K562 (cell line): ENCODE data around the gene KCTD21. TPM values are rescaled to one million over a fixed set of nuclear protein-coding genes. Genes with fewer than 3 reads are reported as not detected.
"Not testable (repeated sequence)": the region's sequence is repeated elsewhere in the genome, so short reads cannot be mapped to it uniquely, and the experiment has no call there.

Experiments
- ATAC-seq: fragments of 200-7000 bp; cut with Tn5 transposase; 3 replicates; pipeline ENCODE4 v1.9.1; 2020; ENCODE audit warnings: moderate library complexity
- BruUV-seq: library from RNA; stranded (reverse); fragments of 400-500 nt; replicated peaks from 2 replicates; lab custom pipeline; 2021; lab: Mats Ljungman, UMichigan
- CTCF ChIA-PET: fragments of 300-600 bp; formaldehyde crosslinking; extraction: SDS; loops from one replicate; lab custom pipeline; 2021; ENCODE audit warnings: low intra/inter-chr PET ratio; lab: Yijun Ruan, JAX
- POLR2A ChIA-PET: fragments of 300-600, 350-650 bp; sonication (Branson Sonifier 250); formaldehyde crosslinking; extraction: SDS; loops from one replicate; lab custom pipeline; 2021; ENCODE audit warnings: antibody characterized with exemption, inconsistent platforms; lab: Yijun Ruan, JAX
- DNase-seq, 4 experiments: peaks; one replicate each; pipeline versions ENCODE4 v3.0.0 to v3.0.0-alpha.2; 2011 to 2018; ENCODE audit warnings: low spot score in 3 of 4, mixed read lengths in 3 of 4; ENCODE audit errors: extremely low read depth in 1 of 4
- FAIRE-seq: peaks from 2 replicates; lab custom pipeline; 2011; peaks lifted over from hg19 to GRCh38; lab: Jason Lieb, UNC
- H2AFZ ChIP-seq: 2 replicates; pipeline ENCODE4 v1.6.0; 2011; ENCODE audit warnings: low read depth, low read length, control low read depth, inconsistent platforms
- H3K27ac ChIP-seq: fragments of 200-600 bp; 3 replicates; pipeline ENCODE4 v1.8.0; 2011; ENCODE audit warnings: low read depth, mild to moderate bottlenecking, control low read depth, inconsistent platforms, low read length, moderate library complexity, mixed read lengths; ENCODE audit errors: extremely low read depth
- H3K27me3 ChIP-seq, 2 experiments: fragments of 300-600 bp in 1 of 2; 2 replicates in 1 of 2; 3 replicates in 1 of 2; pipeline versions ENCODE4 v1.6.0 to v1.8.0; 2011; ENCODE audit warnings: inconsistent platforms in 2 of 2, low read length in 2 of 2, mild to moderate bottlenecking in 1 of 2, mixed read lengths in 1 of 2, moderate library complexity in 1 of 2; ENCODE audit not compliant: control insufficient read depth in 2 of 2, insufficient read depth in 2 of 2
- H3K36me3 ChIP-seq: fragments of 300-600 bp; 3 replicates; pipeline ENCODE4 v1.8.0; 2011; ENCODE audit warnings: mild to moderate bottlenecking, low read length, inconsistent platforms; ENCODE audit not compliant: control insufficient read depth, insufficient read depth
- H3K4me1 ChIP-seq, 2 experiments: fragments of 200-600 bp in 1 of 2; replicated peaks in 1 of 2; 2 replicates in 1 of 2; 3 replicates in 1 of 2; pipeline versions ENCODE4 v1.5.1 to v1.8.0; 2011; ENCODE audit warnings: inconsistent platforms in 2 of 2, low read length in 2 of 2, mild to moderate bottlenecking in 1 of 2, mixed read lengths in 1 of 2, moderate library complexity in 1 of 2; ENCODE audit not compliant: control insufficient read depth in 2 of 2, insufficient read depth in 2 of 2
- H3K4me2 ChIP-seq: 2 replicates; pipeline ENCODE4 v1.6.1; 2011; ENCODE audit warnings: low read length, control low read depth, inconsistent platforms, mixed read lengths; ENCODE audit not compliant: insufficient read depth
- H3K4me3 ChIP-seq: fragments of 200-600 bp; sonication (generic), shearing (Covaris generic); 2 replicates; pipeline ENCODE4 v1.5.1; 2016; ENCODE audit warnings: control low read depth, inconsistent platforms
- H3K79me2 ChIP-seq: fragments of 200-600 bp; 3 replicates; pipeline ENCODE4 v1.8.0; 2011; ENCODE audit warnings: low read length, inconsistent platforms; ENCODE audit not compliant: control insufficient read depth, insufficient read depth
- H3K9ac ChIP-seq, 2 experiments: 2 replicates each; pipeline versions ENCODE4 v1.6.0 to v1.6.1; 2011; ENCODE audit warnings: low read depth in 2 of 2, low read length in 2 of 2, control low read depth in 1 of 2, inconsistent platforms in 1 of 2, mild to moderate bottlenecking in 1 of 2, mixed read lengths in 1 of 2; ENCODE audit not compliant: insufficient read depth in 1 of 2
- H3K9me1 ChIP-seq: one replicate; pipeline ENCODE4 v1.6.0; 2011; ENCODE audit warnings: inconsistent platforms, mild to moderate bottlenecking, low read length, moderate library complexity; ENCODE audit not compliant: control insufficient read depth, insufficient read depth
- H3K9me3 ChIP-seq: replicated peaks from 2 replicates; pipeline ENCODE4 v1.5.1; 2011; ENCODE audit warnings: low read depth, low read length, inconsistent platforms; ENCODE audit not compliant: control insufficient read depth, insufficient read depth
- H4K20me1 ChIP-seq: replicated peaks from 2 replicates; pipeline ENCODE4 v1.6.1; 2011; ENCODE audit warnings: low read length, inconsistent platforms, mixed read lengths; ENCODE audit not compliant: control insufficient read depth, insufficient read depth
- WGBS: fragments of 100-300 bp; shearing (Covaris generic); methylation state at CpG from one replicate; pipeline ENCODE4 v1.1.6; 2016; ENCODE audit warnings: low coverage, mixed read lengths; ENCODE audit not compliant: insufficient coverage; ENCODE audit errors: missing lambda C conversion rate; 5-methylcytosine and 5-hydroxymethylcytosine counted together
- in situ Hi-C: fragments of 300-500 bp; cut with MboI; formaldehyde crosslinking; loops from 4 replicates; pipeline ENCODE4 v1.15.0; 2018; ENCODE audit warnings: inconsistent platforms, mixed read lengths
- intact Hi-C: fragments of 100-400 bp; cut with micrococcal nuclease; formaldehyde crosslinking; loops from 2 replicates; pipeline ENCODE4 v1.14.2; 2022
- polyA plus RNA-seq, 8 experiments: library from polyadenylated mRNA; depleted of rRNA in 4 of 8; stranded (reverse) in 5 of 8; unstranded in 3 of 8; fragments of >200 nt; fragmentation: Nextera tagmentation in 2 of 8; fragmentation: Illumina TruSeq in 1 of 8; extraction: Ambion mirVana in 2 of 8; extraction: Trizol in 1 of 8; gene quantifications; 2 replicates each; pipeline versions ENCODE4 v1.2.1 to v1.2.3, GENCODE V29; 2011 to 2014; ENCODE audit warnings: inconsistent platforms in 1 of 8, missing spikeins in 1 of 8
- total RNA-seq, 7 experiments: library from RNA; depleted of rRNA in 6 of 7; stranded (reverse); fragments of >200 nt in 6 of 7; fragmentation: Illumina TruSeq in 2 of 7; extraction: Trizol in 2 of 7; gene quantifications; 2 replicates each; pipeline versions ENCODE4 v1.2.1 to v1.2.3, GENCODE V29; 2011 to 2021; ENCODE audit warnings: low replicate concordance in 1 of 7
- TF ChIP-seq, protein P1 (sequence below): sonication (generic); formaldehyde crosslinking; IDR thresholded peaks from 2 replicates; pipeline ENCODE4 v1.5.0; 2020; ENCODE audit warnings: missing genetic modification reagents
- TF ChIP-seq, protein P2 (sequence below): conservative IDR thresholded peaks from 2 replicates; pipeline ENCODE4 v1.6.1; 2011; ENCODE audit warnings: low read depth, mild to moderate bottlenecking, low read length; ENCODE audit not compliant: control insufficient read depth
- TF ChIP-seq, protein P3 (sequence below): fragments of 450-650 bp; IDR thresholded peaks from 2 replicates; pipeline ENCODE4 v1.6.1; 2018; ENCODE audit not compliant: partially characterized antibody

The KCTD21 gene
- total and polyA plus RNA-seq, 9 of the 15 experiments (the other 6 are each of a cell fraction or from before 2014, with no cell fraction given), result 0.34 to 5.4 (median 1.9) TPM

DNA sequence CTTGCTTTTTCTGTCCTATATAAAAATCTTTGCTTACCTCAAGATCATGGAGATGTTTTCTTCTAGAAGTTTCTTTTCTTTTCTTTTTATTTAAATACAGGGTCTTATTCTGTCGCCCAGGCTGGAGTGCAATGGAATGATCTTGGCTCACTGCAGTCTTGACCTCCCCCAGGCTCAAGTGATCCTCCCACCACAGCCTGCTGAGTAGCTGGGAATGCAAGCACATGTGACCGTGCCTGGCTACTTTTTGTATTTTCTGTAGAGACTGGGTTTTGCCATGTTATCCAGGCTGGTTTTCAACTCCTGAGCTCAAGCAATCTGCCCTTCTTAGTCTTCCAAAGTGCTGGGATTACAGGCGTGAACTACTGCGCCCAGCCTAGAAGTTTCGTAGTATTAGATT lies 45.6 kb upstream of the KCTD21 start:
- POLR2A ChIA-PET, result interaction anchor here (0.6 to 1.0 kb wide), 3 partner anchors 16 to 143 kb away, joined by 3 to 4 read pairs (median 3); no protein-coding TSS in a partner anchor
- Histone ChIP-seq H3K4me3 (no peak overlapping the region), H3K9me1 (no peaks in the 10 kb centered on the region), H3K79me2 (no peaks in the 10 kb centered on the region), H3K9ac (no peak overlapping the region), H4K20me1 (no peaks in the 10 kb centered on the region), H3K4me2 (no peak overlapping the region), H3K4me1 (peaks cover 10 to 20% of the 10 kb centered on the region in 2 experiments), H3K9me3 (no peaks in the 10 kb centered on the region), H3K36me3 (peaks cover 4% of the 10 kb centered on the region; the same call in 1 of the 3 replicates), H3K27me3 (no peaks in the 10 kb centered on the region), H3K27ac (no peak overlapping the region), H2AFZ (peak overlapping the region; percentile 22; the same call in 1 of the 2 replicates)
- FAIRE-seq (peak; percentile 37), ATAC-seq (peak; percentile 20; the same call in 1 of the 3 replicates), DNase-seq (peak in 1 of 4 experiments; percentile 44)
- in situ Hi-C loops, result no loop called here
- intact Hi-C loops, result loop anchor here (5.0 kb wide), 1 partner anchor 103 kb away; no protein-coding TSS in a partner anchor
- TF ChIP-seq, protein P1, sequence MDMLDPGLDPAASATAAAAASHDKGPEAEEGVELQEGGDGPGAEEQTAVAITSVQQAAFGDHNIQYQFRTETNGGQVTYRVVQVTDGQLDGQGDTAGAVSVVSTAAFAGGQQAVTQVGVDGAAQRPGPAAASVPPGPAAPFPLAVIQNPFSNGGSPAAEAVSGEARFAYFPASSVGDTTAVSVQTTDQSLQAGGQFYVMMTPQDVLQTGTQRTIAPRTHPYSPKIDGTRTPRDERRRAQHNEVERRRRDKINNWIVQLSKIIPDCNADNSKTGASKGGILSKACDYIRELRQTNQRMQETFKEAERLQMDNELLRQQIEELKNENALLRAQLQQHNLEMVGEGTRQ (CRISPR knock-in tag), result peak; percentile 31
- TF ChIP-seq, protein P2, sequence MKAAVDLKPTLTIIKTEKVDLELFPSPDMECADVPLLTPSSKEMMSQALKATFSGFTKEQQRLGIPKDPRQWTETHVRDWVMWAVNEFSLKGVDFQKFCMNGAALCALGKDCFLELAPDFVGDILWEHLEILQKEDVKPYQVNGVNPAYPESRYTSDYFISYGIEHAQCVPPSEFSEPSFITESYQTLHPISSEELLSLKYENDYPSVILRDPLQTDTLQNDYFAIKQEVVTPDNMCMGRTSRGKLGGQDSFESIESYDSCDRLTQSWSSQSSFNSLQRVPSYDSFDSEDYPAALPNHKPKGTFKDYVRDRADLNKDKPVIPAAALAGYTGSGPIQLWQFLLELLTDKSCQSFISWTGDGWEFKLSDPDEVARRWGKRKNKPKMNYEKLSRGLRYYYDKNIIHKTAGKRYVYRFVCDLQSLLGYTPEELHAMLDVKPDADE, result no peak
- TF ChIP-seq, protein P3, sequence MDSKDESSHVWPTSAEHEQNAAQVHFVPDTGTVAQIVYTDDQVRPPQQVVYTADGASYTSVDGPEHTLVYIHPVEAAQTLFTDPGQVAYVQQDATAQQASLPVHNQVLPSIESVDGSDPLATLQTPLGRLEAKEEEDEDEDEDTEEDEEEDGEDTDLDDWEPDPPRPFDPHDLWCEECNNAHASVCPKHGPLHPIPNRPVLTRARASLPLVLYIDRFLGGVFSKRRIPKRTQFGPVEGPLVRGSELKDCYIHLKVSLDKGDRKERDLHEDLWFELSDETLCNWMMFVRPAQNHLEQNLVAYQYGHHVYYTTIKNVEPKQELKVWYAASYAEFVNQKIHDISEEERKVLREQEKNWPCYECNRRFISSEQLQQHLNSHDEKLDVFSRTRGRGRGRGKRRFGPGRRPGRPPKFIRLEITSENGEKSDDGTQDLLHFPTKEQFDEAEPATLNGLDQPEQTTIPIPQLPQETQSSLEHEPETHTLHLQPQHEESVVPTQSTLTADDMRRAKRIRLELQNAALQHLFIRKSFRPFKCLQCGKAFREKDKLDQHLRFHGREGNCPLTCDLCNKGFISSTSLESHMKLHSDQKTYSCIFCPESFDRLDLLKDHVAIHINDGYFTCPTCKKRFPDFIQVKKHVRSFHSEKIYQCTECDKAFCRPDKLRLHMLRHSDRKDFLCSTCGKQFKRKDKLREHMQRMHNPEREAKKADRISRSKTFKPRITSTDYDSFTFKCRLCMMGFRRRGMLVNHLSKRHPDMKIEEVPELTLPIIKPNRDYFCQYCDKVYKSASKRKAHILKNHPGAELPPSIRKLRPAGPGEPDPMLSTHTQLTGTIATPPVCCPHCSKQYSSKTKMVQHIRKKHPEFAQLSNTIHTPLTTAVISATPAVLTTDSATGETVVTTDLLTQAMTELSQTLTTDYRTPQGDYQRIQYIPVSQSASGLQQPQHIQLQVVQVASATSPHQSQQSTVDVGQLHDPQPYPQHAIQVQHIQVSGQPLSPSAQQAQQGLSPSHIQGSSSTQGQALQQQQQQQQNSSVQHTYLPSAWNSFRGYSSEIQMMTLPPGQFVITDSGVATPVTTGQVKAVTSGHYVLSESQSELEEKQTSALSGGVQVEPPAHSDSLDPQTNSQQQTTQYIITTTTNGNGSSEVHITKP, result peak; percentile 37
- CTCF ChIA-PET, result interaction anchor here (1.6 kb wide), 1 partner anchor 330 kb away, joined by 3 read pairs; no protein-coding TSS in a partner anchor
- 59% methylated on average over 5 of the region's 5 CpGs for WGBS
- no TSS peak for BruUV-seq

DNA sequence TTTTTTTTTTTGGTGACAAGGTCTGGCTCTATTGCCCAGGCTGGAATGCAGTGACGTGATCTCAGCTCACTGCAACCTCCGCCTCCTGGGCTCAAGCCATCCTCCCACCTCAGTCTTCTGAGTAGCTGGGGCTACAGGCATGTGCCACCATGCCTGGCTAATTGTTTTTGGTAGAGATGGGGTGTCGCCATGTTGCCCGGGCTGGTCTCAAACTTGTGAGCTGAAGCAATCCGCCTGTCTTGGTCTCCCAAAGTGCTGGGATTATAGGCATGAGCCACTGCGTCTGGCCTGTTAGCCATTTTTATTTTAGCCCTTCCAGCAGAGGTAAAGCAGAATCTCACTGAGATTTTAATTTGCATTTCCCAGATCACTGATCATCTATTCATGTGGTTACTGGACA lies 44.6 kb upstream of the KCTD21 start:
- ATAC-seq, in situ Hi-C loops, H3K27me3 ChIP-seq, H3K9me3 ChIP-seq, H3K9me1 ChIP-seq, DNase-seq, H4K20me1 ChIP-seq, H3K36me3 ChIP-seq, H3K4me2 ChIP-seq, BruUV-seq, H3K27ac ChIP-seq, H3K79me2 ChIP-seq, H2AFZ ChIP-seq, H3K4me3 ChIP-seq, FAIRE-seq, H3K9ac ChIP-seq: not testable (repeated sequence)
- peaks cover 10 to 23% of the 10 kb centered on the region in 2 experiments for H3K4me1 ChIP-seq
- ChIA-PET CTCF (interaction anchor here (1.6 kb wide), 1 partner anchor 331 kb away, joined by 3 read pairs; no protein-coding TSS in a partner anchor), POLR2A (interaction anchor here (0.6 kb wide), 2 partner anchors 27 to 38 kb away, joined by 3 to 4 read pairs; no protein-coding TSS in a partner anchor)
- 96% methylated on average over 6 of the region's 6 CpGs for WGBS
- intact Hi-C loops, result loop anchor here (5.0 kb wide), 1 partner anchor 104 kb away; no protein-coding TSS in a partner anchor
